ENCODE measurements around the gene GFI1B. TPM values are rescaled to one million over a fixed set of nuclear protein-coding genes. Genes with fewer than 3 reads are reported as not detected.

The GFI1B gene
- total RNA-seq (not detected), polyA plus RNA-seq (not detected)
- long read RNA-seq, donor 1, partial matches to known transcripts: 0 of 1 reads
- long read RNA-seq, donor 1, other reads (novel, unspliced or antisense): 1 of 1 reads
- long read RNA-seq, donor 2: 0 reads

- 17 to 20% methylated on average over 26 of the region's 26 CpGs for WGBS, 2 donors
- no peaks in the 10 kb centered on the region for H3K36me3 ChIP-seq (ENCODE audit: control insufficient read depth in 1 of 2, insufficient read depth in 2 of 2, low read length in 1 of 2)
- no peaks in the 10 kb centered on the region for H3K9me3 ChIP-seq (ENCODE audit: control insufficient read depth, low read length)
- no peak within 1 kb of the TSS for H3K4me3 ChIP-seq (ENCODE audit: low read length in 2 of 2)
- peak in 1 of 2 donors; percentile 51 for DNase-seq
- ATAC-seq (ENCODE audit: low FRiP score): no peak
- no peaks in the 10 kb centered on the region for H3K4me1 ChIP-seq (ENCODE audit: control insufficient read depth in 1 of 2, insufficient read depth in 2 of 2, low read length in 2 of 2)
- intact Hi-C loops (cut with DNase I): no loop called here
- H3K27me3 ChIP-seq (ENCODE audit: control insufficient read depth in 1 of 2, insufficient read depth in 2 of 2, low read length in 1 of 2): peaks cover 0 to 2% of the 10 kb centered on the region in 2 donors
- no peak within 1 kb of the TSS for H3K27ac ChIP-seq (ENCODE audit: low read depth in 1 of 2, low read length in 2 of 2)
Measured at GRCh38 chr9:132978451-132979131, at the start of gene GFI1B. TSS of gene GFI1B (plus strand) at chr9:132978694. CDS start at chr9:132986679, 7,985 bp downstream.

DNA sequence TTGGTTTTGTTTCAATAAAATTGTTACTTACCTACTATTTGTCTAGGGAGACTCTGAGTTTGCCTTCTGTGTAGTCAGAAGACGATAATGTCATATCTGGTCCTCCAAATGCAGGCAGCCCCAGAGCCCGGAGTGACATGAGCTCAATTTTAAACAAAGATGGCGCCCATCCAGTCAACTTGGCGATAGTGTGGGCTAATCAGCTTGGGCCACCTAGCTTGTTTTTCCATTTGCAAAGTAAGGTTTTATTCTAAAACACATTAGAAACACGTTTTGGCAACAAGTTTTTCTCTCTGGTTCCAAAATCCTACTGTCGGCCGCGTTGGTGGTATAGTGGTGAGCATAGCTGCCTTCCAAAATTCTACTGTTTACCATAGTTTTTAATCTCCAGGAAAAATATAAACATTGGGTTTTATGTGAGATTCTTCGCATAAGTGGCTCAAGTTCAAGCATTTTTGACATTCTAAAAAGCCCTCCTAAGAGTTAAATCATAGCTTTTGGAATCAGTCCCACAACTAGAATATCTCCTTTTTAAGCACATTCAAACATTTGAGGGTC is 47.2 kb upstream of the GFI1B start:
- no peak overlapping the region for H3K4me3 ChIP-seq (ENCODE audit: low read length in 2 of 2)
- no peaks in the 10 kb centered on the region for H3K4me1 ChIP-seq (ENCODE audit: control insufficient read depth in 1 of 2, insufficient read depth in 2 of 2, low read length in 2 of 2)
- 60 to 67% methylated on average over 9 of the region's 9 CpGs for WGBS, 2 donors
- ATAC-seq (ENCODE audit: low FRiP score) (no peak), DNase-seq (no peak)
- no peak overlapping the region for H3K27ac ChIP-seq (ENCODE audit: low read depth in 1 of 2, low read length in 2 of 2)
- H3K36me3 ChIP-seq (ENCODE audit: control insufficient read depth in 1 of 2, insufficient read depth in 2 of 2, low read length in 1 of 2): peaks cover 6 to 7% of the 10 kb centered on the region in 2 donors
- intact Hi-C loops (cut with DNase I): no loop called here
- no peaks in the 10 kb centered on the region for H3K9me3 ChIP-seq (ENCODE audit: control insufficient read depth, low read length)
- H3K27me3 ChIP-seq (ENCODE audit: control insufficient read depth in 1 of 2, insufficient read depth in 2 of 2, low read length in 1 of 2): no peaks in the 10 kb centered on the region

GRCh38 chr9:132935026-132935425 is 43.5 kb upstream of the GFI1B start:
- Histone ChIP-seq H3K27me3 (ENCODE audit: control insufficient read depth in 1 of 2, insufficient read depth in 2 of 2, low read length in 1 of 2) (no peaks in the 10 kb centered on the region), H3K36me3 (ENCODE audit: control insufficient read depth in 1 of 2, insufficient read depth in 2 of 2, low read length in 1 of 2) (peaks cover 0 to 5% of the 10 kb centered on the region in 2 donors), H3K27ac (ENCODE audit: low read depth in 1 of 2, low read length in 2 of 2) (no peak overlapping the region), H3K9me3 (ENCODE audit: control insufficient read depth, low read length) (no peaks in the 10 kb centered on the region), H3K4me1 (ENCODE audit: control insufficient read depth in 1 of 2, insufficient read depth in 2 of 2, low read length in 2 of 2) (no peaks in the 10 kb centered on the region), H3K4me3 (ENCODE audit: low read length in 2 of 2) (no peak overlapping the region)
- 87 to 90% methylated on average over 6 of the region's 6 CpGs for WGBS, 2 donors
- ATAC-seq (ENCODE audit: low FRiP score) (no peak), DNase-seq (no peak)
- intact Hi-C loops (cut with DNase I): no loop called here

DNA sequence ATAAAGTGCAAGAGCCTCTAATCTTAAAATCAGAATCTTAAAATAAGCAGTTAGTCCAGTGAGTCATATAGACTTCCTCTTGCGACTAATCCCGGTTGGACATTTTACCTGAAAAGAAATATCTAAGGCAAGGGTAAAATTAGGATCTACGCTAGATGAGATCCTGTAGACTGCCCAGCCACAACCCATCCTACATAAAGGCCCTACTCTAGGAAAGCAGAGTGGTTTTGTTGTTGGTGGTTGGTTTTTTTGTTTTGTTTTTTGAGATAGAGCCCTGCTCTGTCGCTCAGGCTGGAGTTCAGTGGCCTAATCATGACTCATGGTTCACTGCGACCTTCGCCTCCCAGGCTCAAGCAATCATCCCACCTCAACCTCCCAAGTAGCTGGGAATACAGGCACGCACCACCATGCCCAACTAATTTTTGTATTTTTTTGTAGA is 41.0 kb upstream of the GFI1B start:
- Histone ChIP-seq H3K27me3 (ENCODE audit: control insufficient read depth in 1 of 2, insufficient read depth in 2 of 2, low read length in 1 of 2) (no peaks in the 10 kb centered on the region), H3K9me3 (ENCODE audit: control insufficient read depth, low read length) (no peaks in the 10 kb centered on the region), H3K4me3 (ENCODE audit: low read length in 2 of 2) (no peak overlapping the region), H3K4me1 (ENCODE audit: control insufficient read depth in 1 of 2, insufficient read depth in 2 of 2, low read length in 2 of 2) (no peaks in the 10 kb centered on the region), H3K36me3 (ENCODE audit: control insufficient read depth in 1 of 2, insufficient read depth in 2 of 2, low read length in 1 of 2) (peaks cover 0 to 5% of the 10 kb centered on the region in 2 donors), H3K27ac (ENCODE audit: low read depth in 1 of 2, low read length in 2 of 2) (no peak overlapping the region)
- 93% methylated on average over 7 of the region's 7 CpGs for WGBS, 2 donors
- ATAC-seq (ENCODE audit: low FRiP score): no peak
- no peak for DNase-seq
- intact Hi-C loops (cut with DNase I): no loop called here

- H3K4me3 ChIP-seq (ENCODE audit: low read length in 2 of 2): no peak overlapping the region
- 90 to 92% methylated on average over 1 of the region's 1 CpG for WGBS, 2 donors
- no peaks in the 10 kb centered on the region for H3K27me3 ChIP-seq (ENCODE audit: control insufficient read depth in 1 of 2, insufficient read depth in 2 of 2, low read length in 1 of 2)
- DNase-seq (no peak), ATAC-seq (ENCODE audit: low FRiP score) (no peak)
- H3K9me3 ChIP-seq (ENCODE audit: control insufficient read depth, low read length): no peaks in the 10 kb centered on the region
- peaks cover 0 to 4% of the 10 kb centered on the region in 2 donors for H3K36me3 ChIP-seq (ENCODE audit: control insufficient read depth in 1 of 2, insufficient read depth in 2 of 2, low read length in 1 of 2)
- H3K27ac ChIP-seq (ENCODE audit: low read depth in 1 of 2, low read length in 2 of 2): no peak overlapping the region
- intact Hi-C loops (cut with DNase I): no loop called here
- H3K4me1 ChIP-seq (ENCODE audit: control insufficient read depth in 1 of 2, insufficient read depth in 2 of 2, low read length in 2 of 2): no peaks in the 10 kb centered on the region
Measured at GRCh38 chr9:132939169-132939568, 39.3 kb upstream of the GFI1B start.

DNA sequence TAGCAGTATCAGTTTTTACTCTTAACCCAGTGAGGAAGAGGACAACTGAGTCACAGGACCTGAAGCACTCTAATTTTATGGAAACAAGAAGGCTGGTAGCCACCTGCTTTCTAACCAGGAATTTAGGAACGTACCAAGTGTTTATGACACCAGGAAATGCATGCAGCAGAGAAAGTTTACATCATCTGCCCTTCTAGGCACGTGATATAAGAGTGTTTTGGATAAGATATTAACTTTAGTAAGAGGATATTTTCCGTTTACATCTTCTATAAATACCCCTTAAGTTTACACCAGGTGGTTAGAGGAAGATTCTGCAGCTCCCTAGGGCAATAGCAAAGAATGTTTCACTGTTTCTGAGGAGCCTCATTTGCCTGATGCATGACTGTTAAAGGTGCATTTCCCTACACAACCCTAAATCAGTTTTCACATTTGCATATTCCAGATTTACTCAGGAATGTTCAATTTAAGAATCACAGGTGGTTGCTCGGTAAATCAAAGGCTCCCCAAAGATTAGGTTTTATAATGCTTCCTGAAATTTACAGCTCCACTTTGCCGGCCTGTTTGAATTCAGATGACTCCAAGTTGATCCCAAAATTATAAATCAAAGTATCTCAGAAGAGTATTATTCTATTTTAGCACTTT is 35.8 kb upstream of the GFI1B start:
- no peaks in the 10 kb centered on the region for H3K4me1 ChIP-seq (ENCODE audit: control insufficient read depth in 1 of 2, insufficient read depth in 2 of 2, low read length in 2 of 2)
- H3K36me3 ChIP-seq (ENCODE audit: control insufficient read depth in 1 of 2, insufficient read depth in 2 of 2, low read length in 1 of 2): no peaks in the 10 kb centered on the region
- no peaks in the 10 kb centered on the region for H3K9me3 ChIP-seq (ENCODE audit: control insufficient read depth, low read length)
- 52 to 53% methylated on average over 5 of the region's 5 CpGs for WGBS, 2 donors
- no peak for DNase-seq
- no peak overlapping the region for H3K27ac ChIP-seq (ENCODE audit: low read depth in 1 of 2, low read length in 2 of 2)
- ATAC-seq (ENCODE audit: low FRiP score): no peak
- H3K27me3 ChIP-seq (ENCODE audit: control insufficient read depth in 1 of 2, insufficient read depth in 2 of 2, low read length in 1 of 2): no peaks in the 10 kb centered on the region
- H3K4me3 ChIP-seq (ENCODE audit: low read length in 2 of 2): no peak overlapping the region
- intact Hi-C loops (cut with DNase I): loop anchor here in 1 of 2 donors (5.0 kb wide), 1 partner anchor 65 kb away; the partner anchor contains the start of genes AK8 and SPACA9

GRCh38 chr9:132943651-132944293 is 34.7 kb upstream of the GFI1B start:
- DNase-seq (no peak), ATAC-seq (ENCODE audit: low FRiP score) (peak; percentile 2)
- H3K9me3 ChIP-seq (ENCODE audit: control insufficient read depth, low read length): no peaks in the 10 kb centered on the region
- intact Hi-C loops (cut with DNase I): loop anchor here in 1 of 2 donors (5.0 kb wide), 1 partner anchor 66 kb away; the partner anchor contains the start of genes AK8 and SPACA9
- peak overlapping the region; percentile 75 to 85 for H3K4me3 ChIP-seq (ENCODE audit: low read length in 2 of 2)
- no peaks in the 10 kb centered on the region for H3K36me3 ChIP-seq (ENCODE audit: control insufficient read depth in 1 of 2, insufficient read depth in 2 of 2, low read length in 1 of 2)
- H3K4me1 ChIP-seq (ENCODE audit: control insufficient read depth in 1 of 2, insufficient read depth in 2 of 2, low read length in 2 of 2): no peaks in the 10 kb centered on the region
- WGBS, 2 donors: 1% methylated on average over 25 of the region's 25 CpGs
- no peaks in the 10 kb centered on the region for H3K27me3 ChIP-seq (ENCODE audit: control insufficient read depth in 1 of 2, insufficient read depth in 2 of 2, low read length in 1 of 2)
- peak overlapping the region in 1 of 2 donors; percentile 33 for H3K27ac ChIP-seq (ENCODE audit: low read depth in 1 of 2, low read length in 2 of 2)

All from aorta (tissue), 5 donors.